Hepatocyte (in vitro differentiated cells): ENCODE results near the gene ATF7IP2. TPM values are rescaled to one million over a fixed set of nuclear protein-coding genes. Genes with fewer than 3 reads are reported as not detected.
"Not testable (repeated sequence)": the region's sequence is repeated elsewhere in the genome, so short reads cannot be mapped to it uniquely, and the experiment has no call there.

Experiments used
- DNase-seq: peaks from one replicate; pipeline ENCODE4 v3.0.0-alpha.2; 2016; ENCODE audit warnings: low spot score
- H2AFZ ChIP-seq: fragments of 200-600 bp; sonication (generic); 2 replicates; pipeline ENCODE4 v1.6.0; 2016; ENCODE audit warnings: antibody characterized with exemption, mild to moderate bottlenecking
- H3K27ac ChIP-seq: fragments of 200-600 bp; sonication (generic); 2 replicates; pipeline ENCODE4 v1.5.1; 2016; ENCODE audit warnings: mild to moderate bottlenecking
- H3K27me3 ChIP-seq: fragments of 200-600 bp; sonication (generic); 2 replicates; pipeline ENCODE4 v1.6.1; 2016
- H3K36me3 ChIP-seq: fragments of 200-600 bp; sonication (generic); replicated peaks from 2 replicates; pipeline ENCODE4 v1.5.1; 2016; ENCODE audit warnings: low read depth; ENCODE audit not compliant: insufficient read depth
- H3K4me1 ChIP-seq: fragments of 200-600 bp; sonication (generic); 2 replicates; pipeline ENCODE4 v1.5.1; 2016; ENCODE audit warnings: mild to moderate bottlenecking, moderate library complexity; ENCODE audit not compliant: insufficient read depth
- H3K4me2 ChIP-seq: fragments of 200-600 bp; sonication (generic); 2 replicates; pipeline ENCODE4 v1.6.0; 2016
- H3K4me3 ChIP-seq: fragments of 200-600 bp; sonication (generic); 2 replicates; pipeline ENCODE4 v1.5.1; 2016; ENCODE audit warnings: mild to moderate bottlenecking
- H3K79me2 ChIP-seq: fragments of 200-600 bp; sonication (generic); 2 replicates; pipeline ENCODE4 v1.6.0; 2017; ENCODE audit warnings: mild to moderate bottlenecking
- H3K9me2 ChIP-seq: fragments of 200-600 bp; sonication (generic); replicated peaks from 2 replicates; pipeline ENCODE4 v1.6.0; 2017; ENCODE audit warnings: mild to moderate bottlenecking; ENCODE audit not compliant: insufficient read depth
- H3K9me3 ChIP-seq: fragments of 200-600 bp; sonication (generic); 2 replicates; pipeline ENCODE4 v1.5.1; 2016; ENCODE audit warnings: low read depth, mild to moderate bottlenecking
- H4K20me1 ChIP-seq: fragments of 200-600 bp; sonication (generic); 2 replicates; pipeline ENCODE4 v1.6.0; 2016; ENCODE audit warnings: mild to moderate bottlenecking; ENCODE audit not compliant: insufficient read depth, poor library complexity, severe bottlenecking
- CTCF ChIP-seq: fragments of 200-600 bp; sonication (generic); IDR thresholded peaks from 2 replicates; pipeline ENCODE4 v1.5.1; 2016; ENCODE audit warnings: antibody characterized with exemption, mild to moderate bottlenecking; ENCODE audit not compliant: poor library complexity
- EZH2 ChIP-seq: fragments of 200-600 bp; sonication (generic); IDR thresholded peaks from 2 replicates; pipeline ENCODE4 v1.6.1; 2016; ENCODE audit warnings: antibody characterized with exemption, mild to moderate bottlenecking, borderline replicate concordance
- EZH2phosphoT487 ChIP-seq: fragments of 200-600 bp; sonication (generic); IDR thresholded peaks from one replicate; pipeline ENCODE4 v1.6.1; 2018; ENCODE audit warnings: antibody characterized with exemption, mild to moderate bottlenecking, low read depth, moderate library complexity; ENCODE audit not compliant: unreplicated experiment, severe bottlenecking
- WGBS: methylation state at CpG from one replicate; pipeline ENCODE4 v1.1.6; 2016; ENCODE audit warnings: low lambda C conversion rate; ENCODE audit errors: missing lambda C conversion rate; 5-methylcytosine and 5-hydroxymethylcytosine counted together
- polyA plus RNA-seq: library from polyadenylated mRNA; unstranded; fragments of >200 nt; fragmentation: Nextera tagmentation; extraction: Ambion mirVana; gene quantifications from 2 replicates; pipeline ENCODE4 v1.2.1, GENCODE V29; 2016
- total RNA-seq: library from RNA; depleted of rRNA; stranded (reverse); fragments of >200 nt; gene quantifications from 2 replicates; pipeline ENCODE4 v1.2.3, GENCODE V29; 2014

The ATF7IP2 gene
- total and polyA plus RNA-seq, 2 experiments from 2014 or later, result 58.3 to 68.7 TPM

- no peak overlapping the region for H2AFZ ChIP-seq
- no peaks in the 10 kb centered on the region for H3K36me3 ChIP-seq
- H3K4me2 ChIP-seq, result peak overlapping the region; percentile 17
- TF ChIP-seq CTCF (no peak), EZH2phosphoT487 (no peak), EZH2 (no peak)
- no peak overlapping the region for H3K4me3 ChIP-seq
- H3K79me2 ChIP-seq, result no peaks in the 10 kb centered on the region
- no peaks in the 10 kb centered on the region for H4K20me1 ChIP-seq
- H3K9me3 ChIP-seq, result peaks cover 8% of the 10 kb centered on the region
- DNase-seq, result peak; percentile 25
- no peaks in the 10 kb centered on the region for H3K9me2 ChIP-seq
- WGBS, result 55% methylated on average over 9 of the region's 9 CpGs
- H3K27me3 ChIP-seq, result no peaks in the 10 kb centered on the region
- no peaks in the 10 kb centered on the region for H3K4me1 ChIP-seq
- peak overlapping the region; percentile 59 for H3K27ac ChIP-seq
These were observed 42.6 kb upstream of the ATF7IP2 start for GRCh38 chr16:10343124-10343760.

- not testable (repeated sequence) for DNase-seq, H3K36me3 ChIP-seq, H3K4me3 ChIP-seq, H3K4me1 ChIP-seq, H3K27ac ChIP-seq, H3K9me2 ChIP-seq, H4K20me1 ChIP-seq, H3K27me3 ChIP-seq, H2AFZ ChIP-seq, H3K79me2 ChIP-seq, H3K9me3 ChIP-seq, H3K4me2 ChIP-seq
- WGBS, result 64% methylated on average over 1 of the region's 1 CpG
These were observed 41.2 kb upstream of the ATF7IP2 start for GRCh38 chr16:10344699-10345098.

GRCh38 chr16:10345629-10346028 lies 40.2 kb upstream of the ATF7IP2 start:
- no peaks in the 10 kb centered on the region for H3K79me2 ChIP-seq
- H3K27ac ChIP-seq, result no peak overlapping the region
- H3K4me1 ChIP-seq, result no peaks in the 10 kb centered on the region
- H3K36me3 ChIP-seq, result no peaks in the 10 kb centered on the region
- no peak overlapping the region for H3K4me2 ChIP-seq
- WGBS, result 100% methylated on average over 3 of the region's 3 CpGs
- peaks cover under 1% of the 10 kb centered on the region for H3K9me3 ChIP-seq
- H3K9me2 ChIP-seq, result no peaks in the 10 kb centered on the region
- no peaks in the 10 kb centered on the region for H4K20me1 ChIP-seq
- no peaks in the 10 kb centered on the region for H3K27me3 ChIP-seq
- no peak overlapping the region for H2AFZ ChIP-seq
- TF ChIP-seq EZH2phosphoT487, result no peak
- TF ChIP-seq CTCF, result no peak
- no peak for TF ChIP-seq EZH2
- no peak overlapping the region for H3K4me3 ChIP-seq
- no peak for DNase-seq

- no peaks in the 10 kb centered on the region for H3K9me3 ChIP-seq
- no peaks in the 10 kb centered on the region for H3K4me1 ChIP-seq
- no peaks in the 10 kb centered on the region for H3K36me3 ChIP-seq
- H3K27me3 ChIP-seq, result no peaks in the 10 kb centered on the region
- no peak overlapping the region for H3K27ac ChIP-seq
- H2AFZ ChIP-seq, result no peak overlapping the region
- H4K20me1 ChIP-seq, result no peaks in the 10 kb centered on the region
- DNase-seq, result no peak
- no peak for TF ChIP-seq EZH2
- TF ChIP-seq CTCF, result no peak
- no peak for TF ChIP-seq EZH2phosphoT487
- H3K9me2 ChIP-seq, result no peaks in the 10 kb centered on the region
- 90% methylated on average over 5 of the region's 5 CpGs for WGBS
- no peaks in the 10 kb centered on the region for H3K79me2 ChIP-seq
- no peak overlapping the region for H3K4me2 ChIP-seq
- no peak overlapping the region for H3K4me3 ChIP-seq
These were observed 36.0 kb upstream of the ATF7IP2 start for GRCh38 chr16:10349851-10350250.
